ENCODE measurements around the gene CEBPZ. TPM values are rescaled to one million over a fixed set of nuclear protein-coding genes. Genes with fewer than 3 reads are reported as not detected.

The CEBPZ gene
- total RNA-seq, 4 donors from 2014 or later = 29.3 to 67.8 (median 39.7) TPM

DNA sequence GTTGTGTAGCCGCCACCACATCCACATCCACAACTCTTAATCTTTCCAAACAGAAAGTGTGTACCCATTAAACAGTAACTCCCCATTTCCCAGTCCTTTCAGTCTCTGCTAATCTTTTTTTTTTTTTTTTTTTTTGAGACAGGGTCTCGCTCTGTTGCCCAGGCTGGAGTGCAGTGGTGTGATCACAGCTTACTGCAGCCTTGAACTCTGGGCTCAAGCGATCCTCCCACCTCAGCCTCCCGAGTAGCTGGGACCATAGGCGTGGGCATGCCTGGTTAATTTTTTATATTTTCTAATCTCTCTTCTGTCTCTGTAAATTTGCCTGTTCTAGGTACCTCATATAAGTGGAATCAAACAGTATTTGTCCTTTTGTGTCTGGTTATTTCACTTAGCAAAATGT, 78.2 kb downstream of the CEBPZ start:
- TF ChIP-seq, protein P1, sequence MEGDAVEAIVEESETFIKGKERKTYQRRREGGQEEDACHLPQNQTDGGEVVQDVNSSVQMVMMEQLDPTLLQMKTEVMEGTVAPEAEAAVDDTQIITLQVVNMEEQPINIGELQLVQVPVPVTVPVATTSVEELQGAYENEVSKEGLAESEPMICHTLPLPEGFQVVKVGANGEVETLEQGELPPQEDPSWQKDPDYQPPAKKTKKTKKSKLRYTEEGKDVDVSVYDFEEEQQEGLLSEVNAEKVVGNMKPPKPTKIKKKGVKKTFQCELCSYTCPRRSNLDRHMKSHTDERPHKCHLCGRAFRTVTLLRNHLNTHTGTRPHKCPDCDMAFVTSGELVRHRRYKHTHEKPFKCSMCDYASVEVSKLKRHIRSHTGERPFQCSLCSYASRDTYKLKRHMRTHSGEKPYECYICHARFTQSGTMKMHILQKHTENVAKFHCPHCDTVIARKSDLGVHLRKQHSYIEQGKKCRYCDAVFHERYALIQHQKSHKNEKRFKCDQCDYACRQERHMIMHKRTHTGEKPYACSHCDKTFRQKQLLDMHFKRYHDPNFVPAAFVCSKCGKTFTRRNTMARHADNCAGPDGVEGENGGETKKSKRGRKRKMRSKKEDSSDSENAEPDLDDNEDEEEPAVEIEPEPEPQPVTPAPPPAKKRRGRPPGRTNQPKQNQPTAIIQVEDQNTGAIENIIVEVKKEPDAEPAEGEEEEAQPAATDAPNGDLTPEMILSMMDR (IDR thresholded peaks at IDR 0.05; ENCODE audit: low read depth) = no peak

Other genes starting within 250 kb of the CEBPZ start
- gene HEATR5B, start 147.2 kb downstream of the CEBPZ start, total RNA-seq = 10 to 100 TPM; 32.8 to 54.2 (median 45.6) TPM
- gene GPATCH11, start 147.1 kb downstream of the CEBPZ start, total RNA-seq = 10 to 100 TPM; 30.3 to 61.4 (median 43.8) TPM
- 10 to 100 TPM; 24.2 to 30.2 (median 27.5) TPM for gene EIF2AK2, start 74.6 kb downstream of the CEBPZ start, total RNA-seq
- not detected for gene SULT6B1, start 42.9 kb downstream of the CEBPZ start, total RNA-seq
- gene CEBPZOS, start 35.1 kb downstream of the CEBPZ start, total RNA-seq = 10 to 100 TPM; 20.0 to 22.8 (median 21.4) TPM
- 10 to 100 TPM; 14.5 to 22.9 (median 18.5) TPM for gene NDUFAF7, start 62 bp upstream of the CEBPZ start, total RNA-seq
- gene PRKD3, start 93.2 kb upstream of the CEBPZ start, total RNA-seq = 10 to 100 TPM; 40.6 to 56.7 (median 43.6) TPM
- 10 to 100 TPM in 1 of 4 donors, 1 to 10 TPM in 3; 2.4 to 15.6 (median 5.1) TPM for gene QPCT, start 113.0 kb upstream of the CEBPZ start, total RNA-seq